Measurements from ENCODE around the gene CHSY3.

Gene CHSY3

GRCh38 chr5:130109152-130109551, 204.9 kb downstream of the CHSY3 start:
- no peak overlapping the region for H3K4me3 ChIP-seq (ENCODE audit: low read length)
- TF ChIP-seq CTCF (conservative IDR thresholded peaks at IDR 0.05; ENCODE audit: low read depth, low read length) = peak; percentile 66
- DNase-seq (ENCODE audit: low read depth) = peak; percentile 4

- DNase-seq (ENCODE audit: low read depth) = no peak
- no peak overlapping the region for H3K4me3 ChIP-seq (ENCODE audit: low read length)
Observed at GRCh38 chr5:130110328-130110727, 206.1 kb downstream of the CHSY3 start.

DNA sequence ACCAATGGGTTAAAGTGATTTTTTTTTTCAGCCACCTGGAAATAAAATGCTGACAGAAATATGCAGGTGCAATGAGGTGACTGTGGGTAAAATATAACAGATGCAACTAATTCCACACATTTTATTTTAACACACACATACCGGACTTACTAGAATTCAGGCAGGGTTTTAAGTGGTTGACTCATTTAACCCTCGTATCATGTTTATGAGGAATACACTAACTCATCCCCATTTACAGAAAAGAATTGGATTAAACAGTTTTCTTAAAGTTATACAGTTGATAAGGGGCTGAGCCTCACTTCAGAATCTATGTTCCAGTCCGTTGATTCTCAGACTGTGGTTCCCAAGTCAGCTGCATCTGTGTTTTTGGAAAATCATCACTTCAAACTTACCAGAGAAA, 207.5 kb downstream of the CHSY3 start:
- TF ChIP-seq CTCF (conservative IDR thresholded peaks at IDR 0.05; ENCODE audit: low read depth, low read length) = no peak
- DNase-seq (ENCODE audit: low read depth) = no peak
- H3K4me3 ChIP-seq (ENCODE audit: low read length) = no peak overlapping the region

More at GRCh38 chr5:130110328-130110727, 206.1 kb downstream of the CHSY3 start:
- no peak for TF ChIP-seq CTCF (conservative IDR thresholded peaks at IDR 0.05; ENCODE audit: low read depth, low read length)

- H3K4me3 ChIP-seq (ENCODE audit: low read length) = no peak overlapping the region
- no peak for DNase-seq (ENCODE audit: low read depth)
- no peak for TF ChIP-seq CTCF (conservative IDR thresholded peaks at IDR 0.05; ENCODE audit: low read depth, low read length)
Observed at GRCh38 chr5:130112246-130112645, 208.0 kb downstream of the CHSY3 start.

DNA sequence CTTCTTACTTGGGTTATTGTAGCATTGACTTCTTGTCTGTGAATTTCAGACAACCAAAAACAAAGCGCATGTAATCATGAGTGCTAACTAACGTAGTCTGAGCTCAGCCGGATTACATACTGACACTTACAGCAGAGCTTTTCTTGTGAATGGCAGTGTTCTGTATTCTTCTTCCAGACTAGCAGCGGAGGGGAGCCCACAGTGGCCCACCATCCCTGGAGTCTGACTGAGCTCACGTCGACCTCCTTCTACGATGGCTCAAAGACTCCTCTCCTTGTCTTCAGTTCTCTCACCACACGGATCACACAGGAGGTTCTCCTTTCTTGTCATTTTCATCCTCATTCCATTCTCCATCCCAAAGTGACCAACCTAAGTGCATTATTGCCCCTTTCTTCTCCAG, 211.4 kb downstream of the CHSY3 start:
- DNase-seq (ENCODE audit: low read depth) = no peak
- H3K4me3 ChIP-seq (ENCODE audit: low read length) = no peak overlapping the region
- no peak for TF ChIP-seq CTCF (conservative IDR thresholded peaks at IDR 0.05; ENCODE audit: low read depth, low read length)

- no peak for TF ChIP-seq CTCF (conservative IDR thresholded peaks at IDR 0.05; ENCODE audit: low read depth, low read length)
- H3K4me3 ChIP-seq (ENCODE audit: low read length) = no peak overlapping the region
- DNase-seq (ENCODE audit: low read depth) = no peak
Observed at GRCh38 chr5:130116462-130116861, 212.2 kb downstream of the CHSY3 start.

DNA sequence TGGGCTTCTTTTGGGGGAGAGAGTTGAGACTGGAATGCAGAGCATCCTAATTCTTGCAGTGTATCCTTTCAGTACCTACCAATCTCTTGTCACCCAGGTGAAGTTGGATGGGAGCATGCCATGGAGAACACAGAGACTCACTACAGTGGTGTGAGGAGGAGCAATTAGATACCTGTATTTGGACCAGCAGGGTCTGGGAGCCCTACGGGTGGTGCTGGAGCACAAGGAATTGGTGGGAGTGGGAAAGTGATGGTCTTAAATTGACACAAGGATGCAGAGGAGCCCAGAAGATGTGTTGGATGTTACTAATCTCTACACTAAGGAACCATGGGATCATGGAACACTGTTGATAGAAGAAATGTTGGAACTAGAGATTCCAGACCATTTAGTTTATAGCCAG, 212.7 kb downstream of the CHSY3 start:
- no peak for DNase-seq (ENCODE audit: low read depth)
- H3K4me3 ChIP-seq (ENCODE audit: low read length) = no peak overlapping the region
- TF ChIP-seq CTCF (conservative IDR thresholded peaks at IDR 0.05; ENCODE audit: low read depth, low read length) = no peak
